Measurements from ENCODE around the gene SNORC. TPM values are rescaled to one million over a fixed set of nuclear protein-coding genes. Genes with fewer than 3 reads are reported as not detected.

SNORC gene
- total and polyA plus RNA-seq, 9 of the 15 experiments (the other 6 are each of a cell fraction or from before 2014, with no cell fraction given), result 0.14 to 2.5 (median 0.72) TPM; not detected in 2

DNA sequence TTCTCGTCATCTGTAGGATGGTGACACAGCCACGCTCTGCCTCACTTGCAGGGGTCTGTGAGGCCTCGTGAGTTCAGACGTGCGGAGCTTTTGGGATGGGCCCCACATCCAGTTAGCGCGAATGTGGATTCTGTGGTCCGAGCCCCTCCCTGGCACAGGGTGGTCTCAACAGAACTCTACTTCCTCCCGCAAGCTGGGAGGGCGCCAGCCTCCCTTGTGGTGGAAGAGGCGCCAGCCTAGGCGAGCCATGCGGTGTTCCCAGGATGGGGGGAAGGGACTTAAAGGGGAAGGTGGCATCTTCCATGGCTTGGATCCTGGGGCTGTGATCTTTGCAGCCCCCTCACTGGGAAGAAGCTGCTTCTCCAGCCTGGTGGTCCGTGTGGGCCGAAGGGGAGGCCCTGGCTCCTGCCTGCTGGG lies 1.4 kb downstream of the SNORC start (continued):
- TF ChIP-seq, protein P1, sequence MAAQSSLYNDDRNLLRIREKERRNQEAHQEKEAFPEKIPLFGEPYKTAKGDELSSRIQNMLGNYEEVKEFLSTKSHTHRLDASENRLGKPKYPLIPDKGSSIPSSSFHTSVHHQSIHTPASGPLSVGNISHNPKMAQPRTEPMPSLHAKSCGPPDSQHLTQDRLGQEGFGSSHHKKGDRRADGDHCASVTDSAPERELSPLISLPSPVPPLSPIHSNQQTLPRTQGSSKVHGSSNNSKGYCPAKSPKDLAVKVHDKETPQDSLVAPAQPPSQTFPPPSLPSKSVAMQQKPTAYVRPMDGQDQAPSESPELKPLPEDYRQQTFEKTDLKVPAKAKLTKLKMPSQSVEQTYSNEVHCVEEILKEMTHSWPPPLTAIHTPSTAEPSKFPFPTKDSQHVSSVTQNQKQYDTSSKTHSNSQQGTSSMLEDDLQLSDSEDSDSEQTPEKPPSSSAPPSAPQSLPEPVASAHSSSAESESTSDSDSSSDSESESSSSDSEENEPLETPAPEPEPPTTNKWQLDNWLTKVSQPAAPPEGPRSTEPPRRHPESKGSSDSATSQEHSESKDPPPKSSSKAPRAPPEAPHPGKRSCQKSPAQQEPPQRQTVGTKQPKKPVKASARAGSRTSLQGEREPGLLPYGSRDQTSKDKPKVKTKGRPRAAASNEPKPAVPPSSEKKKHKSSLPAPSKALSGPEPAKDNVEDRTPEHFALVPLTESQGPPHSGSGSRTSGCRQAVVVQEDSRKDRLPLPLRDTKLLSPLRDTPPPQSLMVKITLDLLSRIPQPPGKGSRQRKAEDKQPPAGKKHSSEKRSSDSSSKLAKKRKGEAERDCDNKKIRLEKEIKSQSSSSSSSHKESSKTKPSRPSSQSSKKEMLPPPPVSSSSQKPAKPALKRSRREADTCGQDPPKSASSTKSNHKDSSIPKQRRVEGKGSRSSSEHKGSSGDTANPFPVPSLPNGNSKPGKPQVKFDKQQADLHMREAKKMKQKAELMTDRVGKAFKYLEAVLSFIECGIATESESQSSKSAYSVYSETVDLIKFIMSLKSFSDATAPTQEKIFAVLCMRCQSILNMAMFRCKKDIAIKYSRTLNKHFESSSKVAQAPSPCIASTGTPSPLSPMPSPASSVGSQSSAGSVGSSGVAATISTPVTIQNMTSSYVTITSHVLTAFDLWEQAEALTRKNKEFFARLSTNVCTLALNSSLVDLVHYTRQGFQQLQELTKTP (IDR thresholded peaks at IDR 0.05; ENCODE audit: low read depth in 1 of 2, partially characterized antibody in 2 of 2), result no peak
- TF ChIP-seq SFPQ (IDR thresholded peaks at IDR 0.05; ENCODE audit: low read depth, low read length), result no peak
